Stimulated activated CD4-positive, alpha-beta T cell treated with anti-CD3 and anti-CD28 coated beads, Interleukin-15, amount 100 ng/mL, for 1 hour (primary cell): ENCODE results near the gene BMERB1.
"Not testable (repeated sequence)": the region's sequence is repeated elsewhere in the genome, so short reads cannot be mapped to it uniquely, and the experiment has no call there.

Experiments used
- DNase-seq, 2 donors: peaks; one replicate each; pipeline ENCODE4 v3.0.0-alpha.2; 2020; ENCODE audit warnings: low read depth in 1 of 2, low spot score in 1 of 2

The BMERB1 gene

DNA sequence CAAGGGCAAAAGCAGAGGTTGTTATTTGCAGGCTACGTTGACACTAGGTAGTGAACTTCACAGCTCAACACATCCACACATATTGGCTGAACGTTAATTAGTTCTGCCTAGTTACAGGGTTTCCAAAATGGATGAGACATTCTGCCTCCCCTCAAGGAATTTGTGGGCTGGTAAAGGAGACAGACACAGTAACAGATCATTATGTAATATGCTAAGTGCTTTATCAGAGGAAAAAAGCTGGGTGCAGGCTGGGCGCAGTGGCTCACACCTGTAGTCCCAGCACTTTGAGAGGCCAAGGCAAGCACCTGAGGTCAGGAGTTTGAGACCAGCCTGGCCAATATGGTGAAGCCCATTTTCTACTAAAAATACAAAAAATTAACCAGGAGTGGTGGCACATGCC, 26.2 kb downstream of the BMERB1 start:
- DNase-seq: no peak

- DNase-seq: no peak
Measured at GRCh38 chr16:15461376-15461775, 27.0 kb downstream of the BMERB1 start.

DNA sequence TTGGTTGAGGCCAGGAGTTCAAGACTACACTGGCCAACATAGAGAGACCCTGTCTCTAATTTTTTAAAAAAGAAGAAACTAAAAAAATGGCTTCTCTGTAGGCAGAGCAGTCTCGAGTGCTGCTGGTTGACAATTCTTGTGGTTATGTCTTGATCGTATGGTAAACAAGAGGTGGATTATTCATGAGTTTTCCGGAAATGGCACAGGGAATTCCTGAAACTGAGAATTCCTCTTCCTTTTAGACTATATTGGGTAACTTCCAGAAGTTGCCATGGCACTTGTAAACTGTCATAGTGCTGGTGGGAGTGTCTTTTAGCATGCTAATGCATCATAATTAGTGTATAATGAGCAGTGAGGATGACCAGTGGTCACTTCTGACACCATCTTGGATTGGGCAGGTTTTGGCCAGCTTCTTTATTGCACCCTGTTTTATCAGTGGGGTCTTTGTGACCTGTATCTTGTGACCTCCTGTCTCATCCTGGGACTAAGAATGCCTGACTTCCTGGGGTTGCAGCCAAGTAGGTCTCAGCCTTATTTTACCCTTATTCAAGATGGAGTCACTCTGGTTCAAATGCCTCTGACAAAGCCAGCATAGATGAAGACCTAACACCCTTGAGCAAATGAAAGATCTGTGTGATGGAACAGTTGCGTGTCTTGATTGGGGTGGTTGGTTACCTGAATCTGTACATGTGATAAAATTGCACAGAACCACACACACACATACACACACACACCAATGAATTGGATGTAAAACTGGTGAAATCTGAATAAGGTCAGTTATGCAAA, 30.2 kb downstream of the BMERB1 start:
- DNase-seq: no peak

DNA sequence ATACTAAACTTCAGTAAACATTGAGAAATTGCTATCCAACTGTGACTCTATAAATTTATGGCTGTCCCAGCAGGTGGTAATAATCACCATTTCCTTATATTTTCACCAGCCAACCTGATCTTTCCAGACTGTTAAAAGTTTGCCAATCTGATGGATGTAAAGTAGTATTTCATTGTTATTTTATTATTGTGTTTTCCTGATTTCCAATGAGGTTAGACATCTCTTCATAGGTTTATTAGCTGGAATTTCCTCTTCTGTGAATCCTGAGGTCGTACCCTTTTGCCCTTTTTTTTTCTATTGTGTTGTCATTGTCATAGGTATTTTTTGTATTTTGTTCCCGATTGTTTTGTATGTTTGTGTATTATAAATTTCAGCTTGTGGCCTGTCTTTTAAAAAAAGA, 31.7 kb downstream of the BMERB1 start:
- DNase-seq: no peak

GRCh38 chr16:15466886-15467781, 32.7 kb downstream of the BMERB1 start:
- no peak for DNase-seq

- DNase-seq: not testable (repeated sequence)
Measured at GRCh38 chr16:15476971-15477370, 42.6 kb downstream of the BMERB1 start.

DNA sequence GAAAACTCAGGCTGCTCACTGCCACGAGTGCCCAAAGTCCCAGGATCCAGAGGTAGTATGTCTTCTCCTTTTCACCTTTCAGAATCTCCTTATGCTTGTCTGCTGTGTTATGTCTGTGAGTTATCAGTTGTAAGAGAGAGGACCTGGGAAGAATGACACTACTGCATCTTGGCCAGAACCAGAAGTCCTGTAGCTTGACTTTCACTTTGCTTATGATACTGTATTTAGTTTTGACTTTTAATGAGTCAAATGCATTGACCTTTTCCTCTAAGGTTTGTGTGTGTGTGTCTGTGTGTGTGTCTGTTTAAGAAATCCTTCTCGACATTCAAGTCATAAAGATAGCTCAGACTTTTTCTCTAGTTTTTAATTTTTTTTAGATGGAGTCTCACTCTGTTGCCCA, 43.4 kb downstream of the BMERB1 start:
- no peak for DNase-seq

GRCh38 chr16:15482068-15482747, 47.8 kb downstream of the BMERB1 start:
- no peak for DNase-seq

DNA sequence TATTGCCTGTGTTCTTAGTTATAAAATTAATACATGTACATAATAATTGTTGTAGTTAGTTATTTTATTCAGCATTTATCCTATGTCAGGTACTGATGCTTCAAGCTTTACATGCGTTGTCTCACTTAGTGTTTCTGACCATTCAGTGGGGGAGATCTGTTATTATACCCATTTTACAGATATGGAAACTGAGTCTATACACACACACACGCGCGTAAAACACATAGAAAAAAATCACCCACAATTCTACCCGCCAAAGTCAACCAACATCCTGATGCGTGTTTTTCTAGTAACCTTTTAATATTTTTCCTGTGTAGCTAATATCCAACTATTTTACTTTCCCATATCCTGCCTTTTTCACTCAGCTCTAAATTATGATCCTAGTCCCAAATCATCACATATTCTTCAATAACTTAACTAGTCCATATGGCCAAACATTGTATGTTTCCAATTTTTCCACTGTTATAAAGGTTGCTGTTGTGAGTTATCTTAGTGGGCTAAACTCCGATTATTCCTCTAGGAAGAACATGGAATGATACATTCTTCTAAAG, 48.4 kb downstream of the BMERB1 start:
- no peak for DNase-seq

DNA sequence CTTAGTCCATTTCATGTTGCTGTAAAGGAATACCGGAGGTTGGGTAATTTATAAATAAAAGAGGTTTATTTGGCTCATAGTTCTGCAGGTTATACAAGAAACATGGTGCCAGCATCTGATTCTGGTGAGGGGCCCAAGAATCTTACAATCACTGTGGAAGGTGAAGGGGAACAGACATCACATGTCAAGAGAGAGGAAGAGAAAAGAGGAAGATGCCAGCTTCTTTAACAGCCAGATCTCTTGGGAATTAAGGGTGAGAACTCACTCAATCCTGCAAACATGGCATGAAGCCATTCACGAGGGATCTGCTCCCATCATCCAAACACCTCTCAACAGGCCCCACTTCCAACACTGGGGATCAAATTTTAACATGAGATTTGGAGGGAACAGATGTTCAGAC, 49.5 kb downstream of the BMERB1 start:
- DNase-seq: no peak

DNA sequence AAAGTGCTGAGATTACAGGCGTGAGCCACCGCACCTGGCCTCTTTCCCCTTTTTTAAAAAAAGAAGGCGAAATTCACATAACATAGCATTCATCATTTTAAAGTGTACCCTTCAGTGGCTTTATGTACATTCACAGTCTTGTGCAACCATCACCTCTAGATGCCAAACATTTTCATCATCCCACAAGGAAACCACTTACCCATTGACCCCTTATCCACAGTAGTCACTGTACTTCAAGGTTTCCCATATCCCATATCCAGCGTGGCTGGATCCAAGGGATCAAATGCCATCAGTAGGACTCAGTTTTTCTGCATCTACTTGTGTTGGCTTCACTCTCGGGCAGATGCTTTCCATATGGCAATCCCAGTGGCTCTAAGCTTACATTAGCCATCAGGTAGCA, 50.3 kb downstream of the BMERB1 start:
- DNase-seq: no peak

- DNase-seq: no peak
Measured at GRCh38 chr16:15485175-15485574, 50.8 kb downstream of the BMERB1 start.

DNA sequence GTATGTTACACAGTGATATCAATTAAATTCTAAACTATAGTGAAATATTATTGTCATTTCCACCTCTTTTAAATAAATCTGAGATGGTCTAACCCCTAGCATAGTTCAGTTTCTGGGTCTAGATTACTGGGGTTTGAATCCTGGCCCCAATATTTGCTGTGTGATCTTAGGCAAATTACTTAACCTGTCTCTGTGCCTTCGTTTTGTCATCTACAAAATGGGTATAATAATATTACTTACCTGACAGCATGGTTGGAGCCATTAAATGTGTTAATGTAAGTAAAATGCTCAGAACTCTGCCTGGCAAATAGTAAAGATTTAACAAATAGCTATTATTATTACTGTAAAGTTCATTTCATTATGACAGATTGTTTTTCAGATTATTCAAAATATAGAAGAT, 52.3 kb downstream of the BMERB1 start:
- no peak for DNase-seq

- DNase-seq: no peak
Measured at GRCh38 chr16:15487336-15488284, 53.2 kb downstream of the BMERB1 start.

- no peak for DNase-seq
Measured at GRCh38 chr16:15489016-15489415, 54.6 kb downstream of the BMERB1 start.

DNA sequence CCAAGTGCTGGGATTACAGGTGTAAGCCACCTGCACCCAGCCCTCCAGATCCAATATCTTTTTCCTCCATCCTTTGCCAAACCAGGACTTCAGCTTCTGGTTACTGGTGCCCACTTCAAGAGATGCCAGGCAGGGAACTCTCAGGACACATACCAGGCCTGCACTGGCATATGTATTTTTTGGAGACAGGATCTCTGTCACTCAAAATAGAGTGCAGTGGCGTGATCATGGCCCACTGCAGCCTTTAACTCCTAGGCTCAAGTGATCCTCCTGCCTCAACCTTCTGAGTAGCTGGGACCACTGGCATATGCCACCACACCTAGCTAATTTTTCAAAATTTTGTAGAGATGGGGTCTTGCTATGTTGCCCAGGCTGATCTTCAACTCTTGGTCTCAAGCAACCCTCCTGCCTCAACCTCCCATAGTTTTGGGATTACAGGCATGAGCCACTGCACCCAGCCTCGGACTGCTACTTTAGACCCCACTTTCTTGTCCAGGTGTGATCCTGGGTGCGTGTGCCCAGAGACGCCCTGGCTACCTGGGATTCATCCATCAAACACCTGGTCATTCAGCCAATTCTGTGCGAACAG, 55.8 kb downstream of the BMERB1 start:
- no peak for DNase-seq

GRCh38 chr16:15491411-15491810, 57.0 kb downstream of the BMERB1 start:
- DNase-seq: no peak

DNA sequence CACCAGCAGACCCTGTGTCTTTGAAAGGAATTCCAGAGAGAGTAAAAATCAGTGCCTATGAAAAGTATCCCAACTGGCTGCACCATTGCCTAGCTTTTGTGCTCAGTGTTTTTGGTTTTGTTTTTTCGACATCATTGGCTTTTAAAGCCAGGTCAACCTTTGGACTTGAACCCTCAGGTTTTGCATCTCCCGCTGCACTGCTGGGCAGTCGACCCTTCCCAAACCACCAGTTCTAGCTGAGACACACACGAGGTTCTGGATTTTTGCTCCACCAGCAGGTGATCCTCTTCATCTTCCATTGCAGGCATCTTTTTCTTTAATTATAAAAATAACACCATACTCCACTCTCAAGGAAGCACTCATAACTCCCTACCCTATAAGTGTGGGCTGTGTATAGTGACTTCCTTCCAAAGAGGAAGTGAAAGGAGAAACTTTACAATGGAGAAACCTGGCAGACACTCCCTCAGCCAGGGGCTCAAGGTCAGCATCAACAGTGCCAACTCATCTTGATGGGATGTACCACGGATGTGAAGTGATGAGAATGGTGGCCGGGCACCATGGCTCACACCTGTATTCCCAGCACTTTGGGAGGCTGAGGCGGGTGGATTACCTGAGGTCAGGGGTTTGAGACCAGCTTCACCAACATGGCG, 57.8 kb downstream of the BMERB1 start:
- no peak for DNase-seq

- DNase-seq: no peak
Measured at GRCh38 chr16:15493466-15494180, 59.2 kb downstream of the BMERB1 start.
